Rectal smooth muscle tissue (tissue), 1 donor: ENCODE measurements around the gene PTPRD.

Experiments
- H3K27ac ChIP-seq: one replicate; pipeline ENCODE4 v1.7.0; 2013; ENCODE audit warnings: low read depth, low read length, inconsistent platforms
- H3K27me3 ChIP-seq: one replicate; pipeline ENCODE4 v1.7.0; 2013; ENCODE audit warnings: low read length; ENCODE audit not compliant: control insufficient read depth, insufficient read depth
- H3K36me3 ChIP-seq: one replicate; pipeline ENCODE4 v1.7.0; 2013; ENCODE audit warnings: low read length; ENCODE audit not compliant: control insufficient read depth, insufficient read depth
- H3K4me1 ChIP-seq: one replicate; pipeline ENCODE4 v1.7.0; 2013; ENCODE audit warnings: low read length; ENCODE audit not compliant: control insufficient read depth, insufficient read depth
- H3K4me3 ChIP-seq: one replicate; pipeline ENCODE4 v1.7.0; 2013; ENCODE audit warnings: low read length
- H3K9ac ChIP-seq: one replicate; pipeline ENCODE4 v1.7.0; 2013; ENCODE audit warnings: low read length

PTPRD gene

GRCh38 chr9:9855177-9856078, 757.4 kb downstream of the PTPRD start:
- Histone ChIP-seq H3K4me3 (no peak overlapping the region), H3K9ac (no peak overlapping the region), H3K27me3 (no peaks in the 10 kb centered on the region), H3K36me3 (no peaks in the 10 kb centered on the region), H3K4me1 (no peaks in the 10 kb centered on the region), H3K27ac (no peak overlapping the region)

- Histone ChIP-seq H3K27ac (no peak overlapping the region), H3K9ac (no peak overlapping the region), H3K36me3 (no peaks in the 10 kb centered on the region), H3K27me3 (no peaks in the 10 kb centered on the region), H3K4me1 (no peaks in the 10 kb centered on the region), H3K4me3 (no peak overlapping the region)
Measured at GRCh38 chr9:9847750-9848149, 765.1 kb downstream of the PTPRD start.

- Histone ChIP-seq H3K9ac (no peak overlapping the region), H3K4me1 (no peaks in the 10 kb centered on the region), H3K36me3 (no peaks in the 10 kb centered on the region), H3K27me3 (no peaks in the 10 kb centered on the region), H3K4me3 (no peak overlapping the region), H3K27ac (no peak overlapping the region)
Measured at GRCh38 chr9:9846557-9846956, 766.2 kb downstream of the PTPRD start.

- H3K4me1 ChIP-seq = no peaks in the 10 kb centered on the region
- H3K27me3 ChIP-seq = no peaks in the 10 kb centered on the region
- H3K27ac ChIP-seq = no peak overlapping the region
- no peak overlapping the region for H3K9ac ChIP-seq
- H3K36me3 ChIP-seq = no peaks in the 10 kb centered on the region
- no peak overlapping the region for H3K4me3 ChIP-seq
Measured at GRCh38 chr9:9820436-9820835, 792.4 kb downstream of the PTPRD start.

GRCh38 chr9:9819886-9820285, 792.9 kb downstream of the PTPRD start:
- H3K36me3 ChIP-seq = no peaks in the 10 kb centered on the region
- no peak overlapping the region for H3K9ac ChIP-seq
- H3K4me3 ChIP-seq = no peak overlapping the region
- no peak overlapping the region for H3K27ac ChIP-seq
- H3K27me3 ChIP-seq = no peaks in the 10 kb centered on the region
- no peaks in the 10 kb centered on the region for H3K4me1 ChIP-seq

- no peak overlapping the region for H3K4me3 ChIP-seq
- no peak overlapping the region for H3K27ac ChIP-seq
- no peaks in the 10 kb centered on the region for H3K27me3 ChIP-seq
- no peaks in the 10 kb centered on the region for H3K4me1 ChIP-seq
- no peak overlapping the region for H3K9ac ChIP-seq
- no peaks in the 10 kb centered on the region for H3K36me3 ChIP-seq
Measured at GRCh38 chr9:9817176-9817575, 795.6 kb downstream of the PTPRD start.

- H3K27ac ChIP-seq = no peak overlapping the region
Measured at GRCh38 chr9:9804109-9804508, 808.7 kb downstream of the PTPRD start.

GRCh38 chr9:9799287-9799686, 813.5 kb downstream of the PTPRD start:
- H3K27me3 ChIP-seq = no peaks in the 10 kb centered on the region
- no peak overlapping the region for H3K27ac ChIP-seq
- no peak overlapping the region for H3K9ac ChIP-seq
- no peaks in the 10 kb centered on the region for H3K36me3 ChIP-seq
- H3K4me1 ChIP-seq = no peaks in the 10 kb centered on the region
- no peak overlapping the region for H3K4me3 ChIP-seq

More at GRCh38 chr9:9804109-9804508, 808.7 kb downstream of the PTPRD start:
- H3K9ac ChIP-seq = no peak overlapping the region
- H3K4me3 ChIP-seq = no peak overlapping the region
- H3K36me3 ChIP-seq = no peaks in the 10 kb centered on the region
- H3K27me3 ChIP-seq = no peaks in the 10 kb centered on the region
- no peaks in the 10 kb centered on the region for H3K4me1 ChIP-seq

GRCh38 chr9:9792144-9792857, 820.5 kb downstream of the PTPRD start:
- no peak overlapping the region for H3K27ac ChIP-seq
- H3K4me3 ChIP-seq = no peak overlapping the region

GRCh38 chr9:9791611-9792010, 821.2 kb downstream of the PTPRD start:
- Histone ChIP-seq H3K9ac (no peak overlapping the region), H3K4me3 (no peak overlapping the region), H3K36me3 (no peaks in the 10 kb centered on the region), H3K4me1 (no peaks in the 10 kb centered on the region), H3K27me3 (no peaks in the 10 kb centered on the region), H3K27ac (no peak overlapping the region)

More at GRCh38 chr9:9792144-9792857, 820.5 kb downstream of the PTPRD start:
- Histone ChIP-seq H3K9ac (no peak overlapping the region), H3K27me3 (no peaks in the 10 kb centered on the region), H3K36me3 (no peaks in the 10 kb centered on the region), H3K4me1 (no peaks in the 10 kb centered on the region)

GRCh38 chr9:9790216-9790872, 822.5 kb downstream of the PTPRD start:
- Histone ChIP-seq H3K4me3 (no peak overlapping the region), H3K27ac (no peak overlapping the region)

GRCh38 chr9:9783711-9784110, 829.1 kb downstream of the PTPRD start:
- H3K27me3 ChIP-seq = no peaks in the 10 kb centered on the region
- H3K4me1 ChIP-seq = no peaks in the 10 kb centered on the region
- H3K36me3 ChIP-seq = no peaks in the 10 kb centered on the region
- H3K4me3 ChIP-seq = no peak overlapping the region
- no peak overlapping the region for H3K9ac ChIP-seq
- H3K27ac ChIP-seq = no peak overlapping the region

More at GRCh38 chr9:9790216-9790872, 822.5 kb downstream of the PTPRD start:
- no peak overlapping the region for H3K9ac ChIP-seq
- H3K4me1 ChIP-seq = no peaks in the 10 kb centered on the region
- H3K27me3 ChIP-seq = no peaks in the 10 kb centered on the region
- no peaks in the 10 kb centered on the region for H3K36me3 ChIP-seq
